Lower lobe of right lung (tissue), 2 donors: ENCODE measurements around the gene CLK1. TPM values are rescaled to one million over a fixed set of nuclear protein-coding genes. Genes with fewer than 3 reads are reported as not detected.
"Not testable (repeated sequence)": the region's sequence is repeated elsewhere in the genome, so short reads cannot be mapped to it uniquely, and the experiment has no call there.

Experiments
- ATAC-seq, 2 donors: fragments of 200-7000 bp; cut with Tn5 transposase; one replicate each; pipeline ENCODE4 v1.9.1; 2020 to 2022; ENCODE audit warnings: mild to moderate bottlenecking in 2 of 2, moderate library complexity in 2 of 2
- DNase-seq: peaks from one replicate; pipeline ENCODE4 v3.0.0-alpha.2; 2020
- H3K27ac ChIP-seq: fragments of 200-600 bp; one replicate; pipeline ENCODE4 v1.8.0; 2022
- H3K27me3 ChIP-seq: fragments of 200-600 bp; one replicate; pipeline ENCODE4 v1.8.0; 2022; ENCODE audit warnings: low read depth
- H3K36me3 ChIP-seq: fragments of 200-600 bp; one replicate; pipeline ENCODE4 v1.8.0; 2022; ENCODE audit warnings: mild to moderate bottlenecking
- H3K4me1 ChIP-seq: fragments of 200-600 bp; one replicate; pipeline ENCODE4 v1.8.0; 2022
- H3K4me3 ChIP-seq: fragments of 200-600 bp; one replicate; pipeline ENCODE4 v1.8.0; 2022; ENCODE audit warnings: mild to moderate bottlenecking
- H3K9me3 ChIP-seq: fragments of 200-600 bp; one replicate; pipeline ENCODE4 v1.8.0; 2022
- CTCF ChIP-seq: fragments of 200-600 bp; IDR thresholded peaks from one replicate; pipeline ENCODE4 v1.8.0; 2022; ENCODE audit warnings: antibody characterized with exemption, mild to moderate bottlenecking
- intact Hi-C: fragments of 100-400 bp; cut with DNase I; formaldehyde crosslinking; loops from one replicate; pipeline ENCODE4 v1.11.0; 2022
- total RNA-seq: library from RNA; stranded (reverse); fragmentation: NEBNext Ultra II Directional; extraction: Animal tissue kit (Norgen Biotek cat#: 25700); gene quantifications from one replicate; pipeline ENCODE4 v1.2.1, GENCODE V29; 2021
- donor health status: DM: no; HTN: yes; CAD: no; lungs with severe emphysema.

Gene CLK1
- total RNA-seq, 1 donor from 2014 or later: 132 TPM

- H3K9me3 ChIP-seq: no peaks in the 10 kb centered on the region
- TF ChIP-seq CTCF: no peak
- intact Hi-C loops: no loop called here
- no peaks in the 10 kb centered on the region for H3K27me3 ChIP-seq
- no peak for ATAC-seq
- no peaks in the 10 kb centered on the region for H3K4me1 ChIP-seq
- H3K4me3 ChIP-seq: no peak overlapping the region
- no peak overlapping the region for H3K27ac ChIP-seq
- H3K36me3 ChIP-seq: peaks cover 8% of the 10 kb centered on the region
- DNase-seq: no peak
Measured at GRCh38 chr2:200828104-200828503, 36.4 kb downstream of the CLK1 start.

- no peaks in the 10 kb centered on the region for H3K9me3 ChIP-seq
- no peak for ATAC-seq
- no peak overlapping the region for H3K4me3 ChIP-seq
- no peak for DNase-seq
- peaks cover 60% of the 10 kb centered on the region for H3K36me3 ChIP-seq
- no peak for TF ChIP-seq CTCF
- H3K4me1 ChIP-seq: no peaks in the 10 kb centered on the region
- no peak overlapping the region for H3K27ac ChIP-seq
- H3K27me3 ChIP-seq: no peaks in the 10 kb centered on the region
- intact Hi-C loops: no loop called here
Measured at GRCh38 chr2:200821686-200822245, 42.7 kb downstream of the CLK1 start.

- Histone ChIP-seq H3K36me3 (peaks cover 71% of the 10 kb centered on the region), H3K9me3 (no peaks in the 10 kb centered on the region), H3K4me1 (no peaks in the 10 kb centered on the region), H3K4me3 (no peak overlapping the region), H3K27me3 (no peaks in the 10 kb centered on the region), H3K27ac (no peak overlapping the region)
- DNase-seq (no peak), ATAC-seq (no peak)
- intact Hi-C loops: no loop called here
- TF ChIP-seq CTCF: no peak
Measured at GRCh38 chr2:200820573-200821234, 43.8 kb downstream of the CLK1 start.

GRCh38 chr2:200818732-200819131 is 45.7 kb downstream of the CLK1 start:
- not testable (repeated sequence) for ATAC-seq
- intact Hi-C loops: loop anchor here (10.0 kb wide), 1 partner anchor 46 kb away; the partner anchor contains the start of gene CLK1

GRCh38 chr2:200814917-200815316 is 49.5 kb downstream of the CLK1 start:
- no peak overlapping the region for H3K4me3 ChIP-seq
- H3K36me3 ChIP-seq: peaks cover 68% of the 10 kb centered on the region
- TF ChIP-seq CTCF: no peak
- no peak overlapping the region for H3K27ac ChIP-seq
- peaks cover 39% of the 10 kb centered on the region for H3K4me1 ChIP-seq
- no peaks in the 10 kb centered on the region for H3K27me3 ChIP-seq
- intact Hi-C loops: loop anchor here (10.0 kb wide), 1 partner anchor 50 kb away; the partner anchor contains the start of gene CLK1
- DNase-seq (no peak), ATAC-seq (no peak)
- H3K9me3 ChIP-seq: no peaks in the 10 kb centered on the region

More at GRCh38 chr2:200818732-200819131, 45.7 kb downstream of the CLK1 start:
- H3K9me3 ChIP-seq, H3K4me3 ChIP-seq, H3K27ac ChIP-seq, DNase-seq, H3K27me3 ChIP-seq: not testable (repeated sequence)
- peaks cover 84% of the 10 kb centered on the region for H3K36me3 ChIP-seq
- H3K4me1 ChIP-seq: peaks cover 17% of the 10 kb centered on the region

GRCh38 chr2:200814276-200814815 is 50.1 kb downstream of the CLK1 start:
- intact Hi-C loops: loop anchor here (10.0 kb wide), 1 partner anchor 50 kb away; the partner anchor contains the start of gene CLK1
- no peaks in the 10 kb centered on the region for H3K9me3 ChIP-seq
- H3K36me3 ChIP-seq: peaks cover 62% of the 10 kb centered on the region
- DNase-seq: no peak
- H3K27ac ChIP-seq: no peak overlapping the region
- no peak for ATAC-seq
- H3K4me1 ChIP-seq: peaks cover 41% of the 10 kb centered on the region
- H3K4me3 ChIP-seq: peak overlapping the region; percentile 4
- TF ChIP-seq CTCF: no peak
- H3K27me3 ChIP-seq: no peaks in the 10 kb centered on the region
